GM21447 (cell line): ENCODE measurements around the gene ENPP3.
"Not testable (repeated sequence)": the region's sequence is repeated elsewhere in the genome, so short reads cannot be mapped to it uniquely, and the experiment has no call there.

Experiments used
- ATAC-seq: cut with Tn5 transposase; IDR thresholded peaks from one replicate; pipeline ENCODE4 v1.9.1; 2021; ENCODE audit not compliant: unreplicated experiment

ENPP3 gene

GRCh38 chr6:131682442-131682841 is 45.3 kb downstream of the ENPP3 start:
- no peak for ATAC-seq

- peak; percentile 77 for ATAC-seq
Observed at GRCh38 chr6:131683479-131683878, 46.4 kb downstream of the ENPP3 start.

- ATAC-seq = peak; percentile 59
Observed at GRCh38 chr6:131685266-131685780, 48.2 kb downstream of the ENPP3 start.

- no peak for ATAC-seq
Observed at GRCh38 chr6:131687022-131687421, 49.9 kb downstream of the ENPP3 start.

GRCh38 chr6:131688286-131688685 is 51.2 kb downstream of the ENPP3 start:
- peak; percentile 60 for ATAC-seq

- ATAC-seq = no peak
Observed at GRCh38 chr6:131692031-131692430, 54.9 kb downstream of the ENPP3 start.

- ATAC-seq = no peak
Observed at GRCh38 chr6:131692589-131692988, 55.5 kb downstream of the ENPP3 start.

GRCh38 chr6:131693384-131693783 is 56.3 kb downstream of the ENPP3 start:
- no peak for ATAC-seq

GRCh38 chr6:131694832-131695426 is 57.8 kb downstream of the ENPP3 start:
- peak; percentile 92 for ATAC-seq

- no peak for ATAC-seq
Observed at GRCh38 chr6:131696956-131697355, 59.9 kb downstream of the ENPP3 start.

GRCh38 chr6:131700851-131701250 is 63.7 kb downstream of the ENPP3 start:
- ATAC-seq = not testable (repeated sequence)

GRCh38 chr6:131703905-131704304 is 66.8 kb downstream of the ENPP3 start:
- not testable (repeated sequence) for ATAC-seq

- not testable (repeated sequence) for ATAC-seq
Observed at GRCh38 chr6:131710917-131711316, 73.8 kb downstream of the ENPP3 start, which contains the start of gene CTAGE9. CTAGE9 (minus strand) TSS chr6:131711017; CDS start chr6:131711017, 0 bp downstream.

- peak; percentile 70 for ATAC-seq
Observed at GRCh38 chr6:131715567-131715966, 78.5 kb downstream of the ENPP3 start.

- no peak for ATAC-seq
Observed at GRCh38 chr6:131717836-131718542, 80.9 kb downstream of the ENPP3 start.

- no peak for ATAC-seq
Observed at GRCh38 chr6:131721161-131721560, 84.1 kb downstream of the ENPP3 start.

- no peak for ATAC-seq
Observed at GRCh38 chr6:131724114-131724513, 87.0 kb downstream of the ENPP3 start.

GRCh38 chr6:131727467-131727866 is 90.4 kb downstream of the ENPP3 start:
- no peak for ATAC-seq

- ATAC-seq = no peak
Observed at GRCh38 chr6:131727868-131728267, 90.8 kb downstream of the ENPP3 start.

GRCh38 chr6:131728296-131728939 is 91.3 kb downstream of the ENPP3 start:
- no peak for ATAC-seq

GRCh38 chr6:131729550-131729949 is 92.4 kb downstream of the ENPP3 start:
- ATAC-seq = no peak

- ATAC-seq = no peak
Observed at GRCh38 chr6:131730264-131730663, 93.2 kb downstream of the ENPP3 start.
